Activated naive CD4-positive, alpha-beta T cell (primary cell): ENCODE results near the gene SLC39A9.

Experiments used
- DNase-seq, 4 experiments: peaks; one replicate each; lab custom pipeline; 2025; lab: John Stamatoyannopoulos, UW

Gene SLC39A9

GRCh38 chr14:69427596-69427995 lies 29.1 kb downstream of the SLC39A9 start:
- no peak for DNase-seq

- no peak for DNase-seq
Measured at GRCh38 chr14:69428289-69428998, 30.0 kb downstream of the SLC39A9 start.

GRCh38 chr14:69429643-69430042 lies 31.2 kb downstream of the SLC39A9 start:
- no peak for DNase-seq

- no peak for DNase-seq
Measured at GRCh38 chr14:69430306-69430939, 31.9 kb downstream of the SLC39A9 start.

- DNase-seq: no peak
Measured at GRCh38 chr14:69432364-69432763, 33.9 kb downstream of the SLC39A9 start.

GRCh38 chr14:69439521-69440270 lies 41.2 kb downstream of the SLC39A9 start:
- no peak for DNase-seq

GRCh38 chr14:69441948-69442347 lies 43.5 kb downstream of the SLC39A9 start:
- no peak for DNase-seq

GRCh38 chr14:69443296-69443805 lies 44.9 kb downstream of the SLC39A9 start:
- DNase-seq: no peak

GRCh38 chr14:69449216-69449615 lies 50.7 kb downstream of the SLC39A9 start:
- no peak for DNase-seq

- DNase-seq: no peak
Measured at GRCh38 chr14:69451941-69452340, 53.4 kb downstream of the SLC39A9 start.

- no peak for DNase-seq
Measured at GRCh38 chr14:69458350-69458749, 59.9 kb downstream of the SLC39A9 start.

- DNase-seq: no peak
Measured at GRCh38 chr14:69459122-69459521, 60.6 kb downstream of the SLC39A9 start.

- peak in 1 of 4 experiments; percentile 4 for DNase-seq
Measured at GRCh38 chr14:69460093-69460701, 61.7 kb downstream of the SLC39A9 start.

GRCh38 chr14:69464379-69464778 lies 65.9 kb downstream of the SLC39A9 start:
- no peak for DNase-seq

GRCh38 chr14:69464829-69465228 lies 66.3 kb downstream of the SLC39A9 start:
- no peak for DNase-seq

GRCh38 chr14:69468949-69469348 lies 70.5 kb downstream of the SLC39A9 start:
- DNase-seq: no peak

GRCh38 chr14:69471436-69471835 lies 72.9 kb downstream of the SLC39A9 start:
- no peak for DNase-seq

- no peak for DNase-seq
Measured at GRCh38 chr14:69471916-69472315, 73.4 kb downstream of the SLC39A9 start.

- DNase-seq: no peak
Measured at GRCh38 chr14:69473260-69473659, 74.8 kb downstream of the SLC39A9 start.

GRCh38 chr14:69473946-69474345 lies 75.5 kb downstream of the SLC39A9 start:
- no peak for DNase-seq

GRCh38 chr14:69475194-69475818 lies 76.8 kb downstream of the SLC39A9 start:
- no peak for DNase-seq
